ENCODE data around the gene CX3CR1. TPM values are rescaled to one million over a fixed set of nuclear protein-coding genes. Genes with fewer than 3 reads are reported as not detected.

The CX3CR1 gene
- total RNA-seq, 4 donors from 2014 or later: 1.1 to 7.6 (median 2.1) TPM; not detected in 1

DNA sequence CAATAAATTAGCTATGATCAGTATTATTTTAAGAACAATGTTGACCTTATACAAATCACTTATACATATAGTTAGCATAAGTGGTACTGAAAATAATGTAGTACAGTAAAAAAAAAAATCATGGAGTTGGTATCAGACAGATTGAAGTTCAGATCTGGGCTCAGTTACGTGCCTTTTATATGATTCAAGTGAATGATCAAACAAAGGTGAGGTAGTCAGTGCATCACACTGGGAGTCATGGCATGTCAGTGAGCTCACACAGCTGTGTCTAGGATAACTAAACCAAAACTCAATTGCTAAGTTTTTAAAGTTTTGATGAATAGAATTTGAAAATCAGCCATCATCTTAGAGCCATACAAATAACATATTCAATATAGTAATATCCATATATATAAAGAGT lies 38.5 kb upstream of the CX3CR1 start:
- Histone ChIP-seq H3K27me3 (no peaks in the 10 kb centered on the region), H3K36me3 (no peaks in the 10 kb centered on the region), H3K27ac (no peak overlapping the region), H3K4me1 (no peaks in the 10 kb centered on the region), H3K9me3 (no peaks in the 10 kb centered on the region), H3K4me3 (no peak overlapping the region)
- DNase-seq: no peak
- intact Hi-C loops (cut with DNase I; ENCODE audit: low total_unique reads): no loop called here
- TF ChIP-seq, protein P1, sequence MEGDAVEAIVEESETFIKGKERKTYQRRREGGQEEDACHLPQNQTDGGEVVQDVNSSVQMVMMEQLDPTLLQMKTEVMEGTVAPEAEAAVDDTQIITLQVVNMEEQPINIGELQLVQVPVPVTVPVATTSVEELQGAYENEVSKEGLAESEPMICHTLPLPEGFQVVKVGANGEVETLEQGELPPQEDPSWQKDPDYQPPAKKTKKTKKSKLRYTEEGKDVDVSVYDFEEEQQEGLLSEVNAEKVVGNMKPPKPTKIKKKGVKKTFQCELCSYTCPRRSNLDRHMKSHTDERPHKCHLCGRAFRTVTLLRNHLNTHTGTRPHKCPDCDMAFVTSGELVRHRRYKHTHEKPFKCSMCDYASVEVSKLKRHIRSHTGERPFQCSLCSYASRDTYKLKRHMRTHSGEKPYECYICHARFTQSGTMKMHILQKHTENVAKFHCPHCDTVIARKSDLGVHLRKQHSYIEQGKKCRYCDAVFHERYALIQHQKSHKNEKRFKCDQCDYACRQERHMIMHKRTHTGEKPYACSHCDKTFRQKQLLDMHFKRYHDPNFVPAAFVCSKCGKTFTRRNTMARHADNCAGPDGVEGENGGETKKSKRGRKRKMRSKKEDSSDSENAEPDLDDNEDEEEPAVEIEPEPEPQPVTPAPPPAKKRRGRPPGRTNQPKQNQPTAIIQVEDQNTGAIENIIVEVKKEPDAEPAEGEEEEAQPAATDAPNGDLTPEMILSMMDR (IDR thresholded peaks at IDR 0.05): no peak
- TF ChIP-seq POLR2A (IDR thresholded peaks at IDR 0.05): no peak

GRCh38 chr3:39317571-39318169 lies 37.8 kb upstream of the CX3CR1 start:
- intact Hi-C loops (cut with DNase I; ENCODE audit: low total_unique reads): no loop called here
- Histone ChIP-seq H3K4me3 (no peak overlapping the region), H3K9me3 (no peaks in the 10 kb centered on the region), H3K4me1 (no peaks in the 10 kb centered on the region), H3K36me3 (no peaks in the 10 kb centered on the region), H3K27ac (no peak overlapping the region), H3K27me3 (no peaks in the 10 kb centered on the region)
- no peak for TF ChIP-seq POLR2A (IDR thresholded peaks at IDR 0.05)
- TF ChIP-seq, protein P1 (IDR thresholded peaks at IDR 0.05): no peak
- DNase-seq: no peak

- H3K27me3 ChIP-seq: no peaks in the 10 kb centered on the region
- no peak for TF ChIP-seq POLR2A (IDR thresholded peaks at IDR 0.05)
- TF ChIP-seq, protein P1 (IDR thresholded peaks at IDR 0.05): no peak
- intact Hi-C loops (cut with DNase I; ENCODE audit: low total_unique reads): no loop called here
- H3K9me3 ChIP-seq: no peaks in the 10 kb centered on the region
- no peak overlapping the region for H3K4me3 ChIP-seq
- no peak for DNase-seq
- H3K4me1 ChIP-seq: no peaks in the 10 kb centered on the region
- no peak overlapping the region for H3K27ac ChIP-seq
- H3K36me3 ChIP-seq: no peaks in the 10 kb centered on the region
Observed at GRCh38 chr3:39315420-39315819, 35.6 kb upstream of the CX3CR1 start.

- H3K9me3 ChIP-seq: no peaks in the 10 kb centered on the region
- no peak overlapping the region for H3K4me3 ChIP-seq
- H3K27ac ChIP-seq: no peak overlapping the region
- no peaks in the 10 kb centered on the region for H3K36me3 ChIP-seq
- intact Hi-C loops (cut with DNase I; ENCODE audit: low total_unique reads): no loop called here
- H3K27me3 ChIP-seq: no peaks in the 10 kb centered on the region
- no peaks in the 10 kb centered on the region for H3K4me1 ChIP-seq
- TF ChIP-seq, protein P1 (IDR thresholded peaks at IDR 0.05): no peak
- no peak for TF ChIP-seq POLR2A (IDR thresholded peaks at IDR 0.05)
- no peak for DNase-seq
Observed at GRCh38 chr3:39313289-39313688, 33.5 kb upstream of the CX3CR1 start.

DNA sequence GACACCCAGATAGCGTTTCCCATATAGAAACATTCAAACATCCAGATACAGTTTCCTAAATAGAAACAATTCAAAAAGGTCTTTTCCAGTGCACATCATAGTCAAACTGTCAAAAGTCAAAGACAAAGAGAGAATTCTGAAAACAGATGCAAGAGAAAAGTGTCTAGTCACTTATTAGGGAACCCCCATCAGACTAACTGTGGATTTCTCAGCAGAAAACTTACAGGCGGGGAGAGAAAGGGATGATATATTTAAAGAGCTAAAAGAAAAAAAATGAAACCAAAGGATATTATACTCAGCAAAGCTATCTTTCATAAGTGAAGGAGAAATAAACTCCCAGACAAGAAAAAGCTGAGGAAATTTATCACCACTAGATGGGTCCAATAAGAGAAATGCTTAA lies 22.3 kb upstream of the CX3CR1 start:
- H3K36me3 ChIP-seq: no peaks in the 10 kb centered on the region
- no peak for DNase-seq
- no peak overlapping the region for H3K4me3 ChIP-seq
- H3K27ac ChIP-seq: no peak overlapping the region
- no peaks in the 10 kb centered on the region for H3K4me1 ChIP-seq
- TF ChIP-seq, protein P1 (IDR thresholded peaks at IDR 0.05): no peak
- H3K9me3 ChIP-seq: peaks cover 0 to 15% of the 10 kb centered on the region in 2 donors
- H3K27me3 ChIP-seq: no peaks in the 10 kb centered on the region
- intact Hi-C loops (cut with DNase I; ENCODE audit: low total_unique reads): no loop called here

All from uterus (tissue), 4 donors.